ENCODE results near the gene UNC93B1.
"Not testable (repeated sequence)": the region's sequence is repeated elsewhere in the genome, so short reads cannot be mapped to it uniquely, and the experiment has no call there.

DNA sequence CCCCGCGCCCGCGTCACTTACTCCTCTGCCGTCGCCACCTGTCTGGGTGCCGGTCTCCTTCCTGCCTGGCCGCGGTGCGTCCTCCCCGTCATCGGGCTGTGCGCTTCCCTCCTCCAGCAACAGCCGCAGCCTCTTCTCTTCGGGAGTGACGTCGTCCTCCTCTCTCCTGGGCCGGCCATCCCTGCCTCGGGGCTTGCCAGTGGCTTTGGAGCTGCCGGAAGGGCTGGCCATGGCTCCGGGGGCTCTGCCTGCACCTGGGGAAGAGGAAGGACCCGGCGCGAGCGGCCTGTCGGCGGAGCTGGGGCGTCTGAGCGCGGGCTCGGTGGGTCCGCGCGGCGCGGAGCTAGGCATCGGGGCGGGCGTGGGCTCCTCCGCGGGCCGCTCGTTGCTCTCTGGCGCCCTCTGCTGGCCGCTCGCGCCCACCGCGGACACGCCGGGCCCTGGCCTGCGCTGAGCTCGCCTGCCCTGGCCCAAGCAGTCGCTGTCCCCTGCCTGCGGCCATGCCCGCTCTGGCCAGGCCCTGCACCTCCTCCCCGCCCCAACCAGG, 48.4 kb downstream of the UNC93B1 start:
- TF ChIP-seq POLR2A (IDR thresholded peaks at IDR 0.05; ENCODE audit: low read length); GATA1 (IDR thresholded peaks at IDR 0.05; ENCODE audit: low read depth, low read length): not testable (repeated sequence)

All from erythroblast (primary cell).